ENCODE measurements around the gene NHLH2.

DNA sequence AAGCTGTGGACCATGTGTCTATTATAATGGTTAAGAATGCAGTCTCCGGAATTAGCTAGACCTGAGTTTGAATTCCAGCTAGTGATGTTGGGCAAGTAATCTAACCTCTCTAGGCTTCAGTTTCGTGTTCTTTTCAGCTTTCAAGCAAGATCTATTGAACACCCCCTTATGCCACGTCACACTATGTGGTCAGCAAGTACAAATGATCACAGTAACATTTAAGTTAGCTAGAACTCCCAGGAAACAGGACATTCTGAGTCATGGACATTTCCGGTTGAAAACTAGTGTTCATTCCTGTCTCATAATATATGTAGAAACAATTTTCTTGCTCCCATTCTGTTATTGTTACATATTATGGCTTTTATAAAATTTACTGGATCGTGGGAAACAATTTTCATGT is 34.0 kb upstream of the NHLH2 start:
- TF ChIP-seq, protein P1, sequence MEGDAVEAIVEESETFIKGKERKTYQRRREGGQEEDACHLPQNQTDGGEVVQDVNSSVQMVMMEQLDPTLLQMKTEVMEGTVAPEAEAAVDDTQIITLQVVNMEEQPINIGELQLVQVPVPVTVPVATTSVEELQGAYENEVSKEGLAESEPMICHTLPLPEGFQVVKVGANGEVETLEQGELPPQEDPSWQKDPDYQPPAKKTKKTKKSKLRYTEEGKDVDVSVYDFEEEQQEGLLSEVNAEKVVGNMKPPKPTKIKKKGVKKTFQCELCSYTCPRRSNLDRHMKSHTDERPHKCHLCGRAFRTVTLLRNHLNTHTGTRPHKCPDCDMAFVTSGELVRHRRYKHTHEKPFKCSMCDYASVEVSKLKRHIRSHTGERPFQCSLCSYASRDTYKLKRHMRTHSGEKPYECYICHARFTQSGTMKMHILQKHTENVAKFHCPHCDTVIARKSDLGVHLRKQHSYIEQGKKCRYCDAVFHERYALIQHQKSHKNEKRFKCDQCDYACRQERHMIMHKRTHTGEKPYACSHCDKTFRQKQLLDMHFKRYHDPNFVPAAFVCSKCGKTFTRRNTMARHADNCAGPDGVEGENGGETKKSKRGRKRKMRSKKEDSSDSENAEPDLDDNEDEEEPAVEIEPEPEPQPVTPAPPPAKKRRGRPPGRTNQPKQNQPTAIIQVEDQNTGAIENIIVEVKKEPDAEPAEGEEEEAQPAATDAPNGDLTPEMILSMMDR (IDR thresholded peaks at IDR 0.05; ENCODE audit: insufficient read depth, low read length, poor library complexity, severe bottlenecking), result no peak
- TF ChIP-seq EZH2phosphoT487 (conservative IDR thresholded peaks at IDR 0.05; ENCODE audit: low read length), result no peak

Measured in SU-DHL-6 (cell line).